NCI-H748 (cell line): Measurements from ENCODE around the gene ECE2.

Experiments
- DNase-seq: peaks from one replicate; lab custom pipeline; 2025; ENCODE audit not compliant: unreplicated experiment; lab: John Stamatoyannopoulos, UW

Gene ECE2

DNA sequence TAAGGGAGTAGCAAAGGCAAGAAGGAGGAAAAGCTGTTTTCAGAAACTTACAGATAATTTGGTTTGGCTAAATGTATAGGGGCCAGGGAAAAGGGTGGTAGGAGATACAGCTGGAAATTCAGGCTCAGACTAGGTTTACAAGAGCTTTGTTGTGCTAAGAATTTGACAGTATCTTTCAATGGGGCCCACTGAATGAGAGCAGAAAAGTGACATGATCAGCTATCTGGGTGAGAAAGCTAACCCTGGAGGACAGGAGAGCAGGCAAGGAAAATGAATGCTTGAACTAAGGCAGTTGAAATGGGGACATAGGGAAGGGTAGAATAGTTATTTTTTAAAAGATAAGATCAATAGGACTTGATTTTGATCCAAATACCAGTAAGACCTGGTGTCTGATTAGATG, 35.8 kb downstream of the ECE2 start:
- DNase-seq, result no peak

DNA sequence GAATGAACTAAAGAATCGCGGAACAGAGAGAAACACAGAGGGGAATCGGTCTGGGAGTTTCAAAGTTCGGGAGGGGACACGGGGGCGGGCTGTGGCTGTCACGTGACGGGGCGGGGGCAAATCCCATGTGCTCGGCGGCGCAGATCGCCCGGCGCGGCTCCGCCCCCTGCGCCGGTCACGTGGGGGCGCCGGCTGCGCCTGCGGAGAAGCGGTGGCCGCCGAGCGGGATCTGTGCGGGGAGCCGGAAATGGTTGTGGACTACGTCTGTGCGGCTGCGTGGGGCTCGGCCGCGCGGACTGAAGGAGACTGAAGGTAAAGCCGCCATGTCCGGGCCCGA, 38.5 kb downstream of the ECE2 start, which contains the start of gene EIF4G1:
EIF4G1 (plus strand) TSS at position 244 of the 337 bp plus-strand sequence. CDS start 1,191 bp downstream, outside the sequence.
- peak; percentile 91 for DNase-seq

DNA sequence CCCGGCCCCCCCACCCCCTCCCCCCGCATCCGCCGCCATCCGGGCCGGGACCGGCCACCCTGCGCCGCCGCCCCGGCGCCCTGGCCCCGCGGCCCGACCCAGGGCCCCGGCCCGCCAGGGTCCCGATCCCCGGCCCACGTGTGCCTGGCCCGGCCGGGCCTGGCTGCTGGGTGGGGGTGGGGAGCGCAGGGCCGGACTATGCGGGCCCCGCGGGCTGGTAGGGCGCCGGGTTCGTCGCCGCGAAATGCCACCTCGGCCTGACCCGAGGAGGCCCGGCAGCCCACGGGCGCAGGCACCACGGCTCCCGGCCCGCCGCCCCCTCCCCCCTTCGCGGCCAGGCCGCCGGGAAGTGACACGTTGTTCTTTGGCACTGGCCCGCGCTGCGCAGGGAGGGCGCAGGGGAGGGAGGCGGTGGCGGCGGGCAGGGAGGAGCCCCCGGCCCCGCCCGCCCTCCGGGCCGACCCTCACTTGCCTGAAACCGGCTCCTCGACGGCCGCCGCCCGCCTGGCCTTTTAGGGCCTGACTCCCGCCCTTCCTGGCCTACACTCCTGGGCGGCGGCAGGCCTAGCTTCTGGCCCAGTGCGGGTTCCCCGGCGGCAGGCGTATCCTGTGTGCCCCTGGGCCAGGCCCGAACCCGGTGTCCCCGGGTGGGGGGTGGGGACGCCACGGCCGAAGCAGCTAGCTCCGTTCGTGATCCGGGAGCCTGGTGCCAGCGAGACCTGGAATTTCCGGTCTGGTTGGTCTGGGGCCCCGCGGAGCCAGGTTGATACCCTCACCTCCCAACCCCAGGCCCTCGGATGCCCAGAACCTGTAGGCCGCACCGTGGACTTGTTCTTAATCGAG, 39.1 kb downstream of the ECE2 start:
- DNase-seq, result peak; percentile 58

DNA sequence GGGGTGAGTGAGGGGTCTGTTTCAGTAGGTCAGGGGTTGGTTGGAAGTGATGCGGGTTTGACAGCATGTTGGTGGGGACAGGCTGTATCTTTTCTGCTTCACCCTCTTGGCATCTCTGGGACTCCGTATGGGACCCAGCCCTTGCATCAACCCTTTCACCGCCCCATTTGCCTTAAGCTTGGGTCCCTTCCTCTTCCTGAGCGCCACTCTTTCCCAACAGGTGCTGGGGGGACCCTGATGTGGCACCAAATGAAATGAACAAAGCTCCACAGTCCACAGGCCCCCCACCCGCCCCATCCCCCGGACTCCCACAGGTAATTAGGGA, 39.7 kb downstream of the ECE2 start:
- no peak for DNase-seq

DNA sequence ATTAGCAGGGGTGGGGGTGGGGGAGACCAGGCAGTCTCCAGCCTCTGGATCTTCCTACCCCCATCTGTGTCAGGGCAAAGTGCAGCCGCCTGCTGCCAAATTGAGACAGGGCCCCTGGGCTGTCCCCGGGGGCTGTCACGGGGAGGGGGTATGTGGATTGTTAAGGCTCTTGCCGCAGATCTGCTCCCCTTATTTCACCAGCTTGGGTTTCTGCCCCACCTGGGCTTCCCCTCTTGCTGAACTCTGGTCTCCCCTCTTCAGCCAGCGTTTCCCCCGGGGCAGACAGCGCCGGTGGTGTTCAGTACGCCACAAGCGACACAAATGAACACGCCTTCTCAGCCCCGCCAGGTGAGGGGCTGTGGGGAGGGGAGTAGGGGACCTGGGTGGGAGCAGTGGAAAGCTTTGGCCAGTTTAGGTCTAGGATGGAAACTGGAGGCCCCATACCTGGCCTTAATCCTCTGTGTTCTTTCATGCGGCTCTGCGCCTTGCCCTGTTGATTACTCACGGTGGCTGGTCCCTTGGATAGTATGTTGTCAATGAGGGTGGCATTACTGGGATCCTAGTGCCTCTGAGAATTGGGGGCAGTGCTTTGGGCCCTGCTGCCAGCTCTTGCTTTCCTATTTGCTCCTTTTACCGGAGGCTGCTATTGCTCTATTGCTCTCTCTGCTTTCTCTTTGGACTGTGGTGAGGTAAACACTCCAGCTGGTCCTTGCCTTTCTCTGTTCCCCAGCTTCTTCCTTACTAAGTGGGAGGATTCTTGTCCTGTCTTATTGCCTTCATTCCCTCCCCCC, 40.2 kb downstream of the ECE2 start:
- no peak for DNase-seq

DNA sequence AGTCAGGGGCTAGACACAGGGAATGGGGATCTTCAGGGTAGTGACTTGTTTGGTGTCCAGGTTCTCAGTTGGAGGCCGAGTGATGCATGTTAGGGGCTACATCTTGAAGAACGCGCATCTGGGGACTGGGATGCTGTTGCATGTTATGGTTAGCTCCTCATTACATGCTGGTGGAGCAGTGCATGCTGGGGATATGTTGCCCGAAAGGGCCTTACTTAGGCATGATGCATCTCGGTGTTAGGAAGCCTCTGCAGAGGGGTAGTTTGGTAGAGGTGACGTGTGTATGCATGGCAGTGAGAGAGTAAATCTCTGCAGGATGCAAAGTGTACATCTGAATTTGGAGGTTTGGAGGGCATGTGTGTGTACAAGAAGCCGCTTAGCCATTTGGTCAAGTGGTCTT, 41.0 kb downstream of the ECE2 start:
- no peak for DNase-seq

DNA sequence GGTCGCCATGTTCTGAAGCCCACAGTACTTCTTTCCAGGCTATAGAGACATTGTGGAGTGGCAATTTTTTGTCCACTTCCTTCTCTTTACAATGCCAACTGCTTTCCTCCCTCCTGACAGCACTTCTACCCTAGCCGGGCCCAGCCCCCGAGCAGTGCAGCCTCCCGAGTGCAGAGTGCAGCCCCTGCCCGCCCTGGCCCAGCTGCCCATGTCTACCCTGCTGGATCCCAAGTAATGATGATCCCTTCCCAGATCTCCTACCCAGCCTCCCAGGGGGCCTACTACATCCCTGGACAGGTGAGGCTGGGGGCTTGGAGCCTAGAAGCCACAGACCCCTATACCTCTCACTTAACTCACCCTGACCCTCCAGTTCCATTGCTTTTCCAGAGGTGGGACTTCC, 41.4 kb downstream of the ECE2 start:
- DNase-seq, result no peak

DNA sequence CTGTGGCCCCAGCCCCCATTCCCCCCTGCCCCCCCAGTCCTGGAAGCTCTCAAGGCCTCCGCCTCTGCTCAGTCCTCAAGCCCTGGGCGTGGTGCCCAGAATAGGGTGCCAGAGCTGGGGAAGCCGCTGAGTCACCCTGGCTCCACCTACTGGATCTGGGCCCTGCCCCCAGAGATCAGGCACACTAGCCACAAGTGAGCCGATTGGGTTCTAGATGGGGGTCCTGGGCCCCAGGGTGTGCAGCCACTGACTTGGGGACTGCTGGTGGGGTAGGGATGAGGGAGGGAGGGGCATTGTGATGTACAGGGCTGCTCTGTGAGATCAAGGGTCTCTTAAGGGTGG, 44.3 kb downstream of the ECE2 start:
- DNase-seq, result no peak

DNA sequence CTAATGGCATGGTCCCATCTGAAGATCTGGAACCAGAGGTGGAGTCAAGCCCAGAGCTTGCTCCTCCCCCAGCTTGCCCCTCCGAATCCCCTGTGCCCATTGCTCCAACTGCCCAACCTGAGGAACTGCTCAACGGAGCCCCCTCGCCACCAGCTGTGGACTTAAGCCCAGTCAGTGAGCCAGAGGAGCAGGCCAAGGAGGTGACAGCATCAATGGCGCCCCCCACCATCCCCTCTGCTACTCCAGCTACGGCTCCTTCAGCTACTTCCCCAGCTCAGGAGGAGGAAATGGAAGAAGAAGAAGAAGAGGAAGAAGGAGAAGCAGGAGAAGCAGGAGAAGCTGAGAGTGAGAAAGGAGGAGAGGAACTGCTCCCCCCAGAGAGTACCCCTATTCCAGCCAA, 45.8 kb downstream of the ECE2 start:
- no peak for DNase-seq

DNA sequence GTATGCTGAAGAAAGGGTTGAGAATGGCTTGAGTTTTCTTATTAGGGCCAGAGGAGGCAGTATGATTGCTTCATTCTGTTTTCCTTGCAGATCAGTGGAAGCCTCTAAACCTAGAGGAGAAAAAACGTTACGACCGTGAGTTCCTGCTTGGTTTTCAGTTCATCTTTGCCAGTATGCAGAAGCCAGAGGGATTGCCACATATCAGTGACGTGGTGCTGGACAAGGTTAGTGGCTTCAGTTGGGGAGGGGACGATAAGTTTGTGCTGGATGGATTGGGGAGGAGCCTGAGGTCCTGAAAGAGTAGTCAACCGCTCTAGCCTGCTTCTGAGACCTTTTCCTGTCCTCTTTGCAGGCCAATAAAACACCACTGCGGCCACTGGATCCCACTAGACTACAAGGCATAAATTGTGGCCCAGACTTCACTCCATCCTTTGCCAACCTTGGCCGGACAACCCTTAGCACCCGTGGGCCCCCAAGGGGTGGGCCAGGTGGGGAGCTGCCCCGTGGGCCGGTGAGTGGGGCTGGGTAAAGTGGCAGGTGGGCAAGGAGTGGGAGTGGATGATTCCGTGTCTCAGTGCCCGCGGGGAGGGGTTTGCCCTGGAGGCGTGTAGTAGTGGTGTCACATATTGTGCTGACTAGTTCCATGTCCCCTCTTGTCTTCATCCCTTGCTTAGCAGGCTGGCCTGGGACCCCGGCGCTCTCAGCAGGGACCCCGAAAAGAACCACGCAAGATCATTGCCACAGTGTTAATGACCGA, 47.1 kb downstream of the ECE2 start:
- no peak for DNase-seq

DNA sequence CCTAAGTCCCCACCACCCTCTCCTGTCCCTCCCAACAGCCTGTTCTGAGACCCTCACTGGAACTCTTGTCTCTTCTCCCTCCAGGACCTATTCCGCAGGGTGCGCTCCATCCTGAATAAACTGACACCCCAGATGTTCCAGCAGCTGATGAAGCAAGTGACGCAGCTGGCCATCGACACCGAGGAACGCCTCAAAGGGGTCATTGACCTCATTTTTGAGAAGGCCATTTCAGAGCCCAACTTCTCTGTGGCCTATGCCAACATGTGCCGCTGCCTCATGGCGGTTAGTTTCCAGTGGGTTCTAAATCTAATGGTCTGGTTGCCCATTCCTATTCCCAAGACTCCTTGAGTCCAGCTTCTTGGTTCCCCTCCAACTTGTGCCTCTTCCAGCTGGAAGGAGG, 47.9 kb downstream of the ECE2 start:
- DNase-seq, result no peak

DNA sequence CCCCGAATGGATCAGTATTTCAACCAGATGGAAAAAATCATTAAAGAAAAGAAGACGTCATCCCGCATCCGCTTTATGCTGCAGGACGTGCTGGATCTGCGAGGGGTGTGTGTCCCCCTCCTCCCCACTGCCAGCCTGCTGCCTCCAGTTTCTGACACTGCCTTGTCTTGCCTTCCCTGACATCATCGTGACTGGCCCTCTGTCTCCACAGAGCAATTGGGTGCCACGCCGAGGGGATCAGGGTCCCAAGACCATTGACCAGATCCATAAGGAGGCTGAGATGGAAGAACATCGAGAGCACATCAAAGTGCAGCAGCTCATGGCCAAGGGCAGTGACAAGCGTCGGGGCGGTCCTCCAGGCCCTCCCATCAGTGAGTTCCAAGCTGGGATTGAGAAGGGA, 49.4 kb downstream of the ECE2 start:
- no peak for DNase-seq

DNA sequence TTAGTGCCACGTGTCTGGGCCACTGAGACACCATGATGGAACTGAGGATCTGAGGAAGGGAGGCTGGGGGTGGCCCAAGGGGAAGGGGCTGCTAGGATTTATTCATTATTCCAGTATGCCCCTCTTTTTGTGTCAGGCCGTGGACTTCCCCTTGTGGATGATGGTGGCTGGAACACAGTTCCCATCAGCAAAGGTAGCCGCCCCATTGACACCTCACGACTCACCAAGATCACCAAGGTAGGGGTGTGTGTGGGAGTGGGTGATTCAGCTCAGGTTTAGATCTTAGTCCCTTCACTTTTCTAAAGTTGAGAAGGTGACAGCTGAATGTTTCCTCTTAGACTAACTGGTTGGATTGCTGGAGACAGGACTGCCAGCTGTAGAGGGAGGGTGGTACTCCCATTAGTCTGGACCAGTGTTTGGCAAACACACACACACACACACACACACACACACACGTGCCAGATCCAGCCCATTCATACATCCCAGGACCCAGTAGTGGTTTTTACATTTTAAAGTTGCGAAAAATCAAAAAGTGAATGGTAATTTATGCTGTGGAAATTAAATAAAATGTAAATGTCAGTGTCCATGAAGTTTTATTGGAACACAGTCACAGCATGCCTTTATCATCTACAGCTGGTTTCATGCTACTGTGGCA, 50.0 kb downstream of the ECE2 start:
- no peak for DNase-seq

DNA sequence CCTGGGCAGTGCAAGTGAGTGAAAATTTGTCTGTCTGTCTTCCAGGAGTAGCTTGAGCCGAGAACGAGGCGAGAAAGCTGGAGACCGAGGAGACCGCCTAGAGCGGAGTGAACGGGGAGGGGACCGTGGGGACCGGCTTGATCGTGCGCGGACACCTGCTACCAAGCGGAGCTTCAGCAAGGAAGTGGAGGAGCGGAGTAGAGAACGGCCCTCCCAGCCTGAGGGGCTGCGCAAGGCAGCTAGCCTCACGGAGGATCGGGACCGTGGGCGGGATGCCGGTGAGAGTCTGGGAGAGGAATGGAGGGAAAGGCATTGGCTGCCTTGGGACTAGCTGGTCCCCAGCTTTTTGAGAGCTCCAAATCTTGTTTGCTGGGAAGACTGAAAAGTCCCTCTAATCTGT, 51.3 kb downstream of the ECE2 start:
- no peak for DNase-seq

DNA sequence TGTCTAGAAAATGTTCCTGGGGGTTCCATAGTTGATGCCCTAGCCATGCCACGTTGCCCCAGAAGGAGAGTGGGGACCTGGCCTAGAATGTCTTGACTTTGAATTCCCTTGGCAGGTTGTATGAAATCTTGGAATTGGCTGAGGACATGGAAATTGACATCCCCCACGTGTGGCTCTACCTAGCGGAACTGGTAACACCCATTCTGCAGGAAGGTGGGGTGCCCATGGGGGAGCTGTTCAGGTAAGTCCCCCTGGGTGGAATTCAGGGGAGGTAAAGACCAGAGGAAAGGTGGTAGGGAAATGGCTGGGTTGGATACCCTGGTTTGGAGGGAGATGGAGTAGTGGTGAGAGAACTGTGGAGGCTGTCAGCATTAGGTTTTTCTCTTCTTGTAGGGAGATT, 52.7 kb downstream of the ECE2 start:
- no peak for DNase-seq

DNA sequence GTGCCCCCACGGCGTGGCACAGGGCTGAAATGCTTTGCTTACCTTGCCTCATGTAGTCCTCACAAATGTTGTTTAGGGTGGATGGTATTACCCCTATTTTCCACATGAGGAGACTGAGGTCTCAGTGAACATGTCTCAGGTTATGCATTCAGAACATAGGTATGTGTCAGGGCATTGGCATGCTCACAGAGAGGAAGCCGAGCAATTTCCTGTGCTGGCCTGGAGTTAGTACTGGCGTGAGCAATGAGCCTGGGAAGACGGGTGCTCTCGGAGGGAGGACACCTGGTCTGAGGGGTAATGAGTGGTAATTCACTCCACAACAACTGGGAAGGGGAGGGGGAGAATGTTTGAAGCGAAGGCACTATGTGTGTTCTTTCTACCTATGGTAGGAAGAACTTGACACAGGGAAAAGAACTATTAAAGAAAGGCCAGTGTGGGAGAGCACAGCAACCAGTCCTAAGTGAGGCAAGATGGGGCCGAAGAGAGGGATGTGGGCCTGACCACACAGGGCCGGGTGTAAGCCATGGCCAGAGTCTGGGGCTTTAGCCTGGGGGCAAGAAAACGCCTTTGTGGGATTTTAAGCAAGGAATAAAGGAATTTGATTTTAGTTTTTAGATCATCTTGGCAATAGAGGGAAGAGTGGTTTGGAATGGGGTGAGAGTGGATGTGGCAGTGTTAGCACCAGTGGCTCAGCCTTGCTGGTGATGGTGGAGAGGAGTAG, 56.7 kb downstream of the ECE2 start:
- DNase-seq, result no peak

DNA sequence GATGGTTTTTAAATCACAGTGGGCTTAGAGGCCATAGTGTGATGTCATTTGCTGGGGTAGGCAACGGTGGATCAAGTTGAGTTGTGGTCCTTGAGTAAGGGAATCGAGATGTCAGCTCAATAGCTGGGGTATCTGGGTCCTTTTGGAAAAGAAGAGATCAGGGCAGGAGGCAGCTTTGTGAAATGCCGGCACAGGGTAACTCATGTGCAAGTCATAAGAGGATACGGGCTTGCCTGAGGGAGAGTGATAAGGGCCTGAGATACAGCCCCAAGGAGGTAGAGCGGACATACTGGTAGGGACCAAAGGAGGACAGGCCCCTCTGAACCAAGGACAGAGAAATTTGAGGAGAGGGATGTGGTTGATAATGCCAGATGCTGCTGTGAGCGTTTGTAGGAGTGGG, 57.4 kb downstream of the ECE2 start:
- DNase-seq, result no peak

DNA sequence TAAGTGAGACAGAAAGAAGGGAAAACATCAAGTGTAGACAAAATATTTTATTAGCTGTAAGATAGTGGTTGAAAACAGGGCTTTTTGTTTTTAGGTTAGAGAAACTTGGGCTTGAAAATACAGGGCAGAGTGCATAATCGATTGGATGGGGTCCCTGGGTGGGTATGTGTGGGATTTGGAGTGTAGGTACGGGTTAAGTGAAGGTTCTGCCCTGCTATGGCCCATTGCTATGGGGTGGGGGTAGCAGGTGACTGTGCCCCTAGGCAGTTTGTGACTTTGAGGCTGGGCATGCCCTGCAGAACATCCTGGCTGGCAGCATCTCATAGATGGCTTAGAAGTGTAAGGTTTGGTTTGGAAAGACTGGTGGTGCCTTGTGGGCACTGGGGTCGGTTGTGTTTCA, 57.9 kb downstream of the ECE2 start:
- DNase-seq, result no peak

DNA sequence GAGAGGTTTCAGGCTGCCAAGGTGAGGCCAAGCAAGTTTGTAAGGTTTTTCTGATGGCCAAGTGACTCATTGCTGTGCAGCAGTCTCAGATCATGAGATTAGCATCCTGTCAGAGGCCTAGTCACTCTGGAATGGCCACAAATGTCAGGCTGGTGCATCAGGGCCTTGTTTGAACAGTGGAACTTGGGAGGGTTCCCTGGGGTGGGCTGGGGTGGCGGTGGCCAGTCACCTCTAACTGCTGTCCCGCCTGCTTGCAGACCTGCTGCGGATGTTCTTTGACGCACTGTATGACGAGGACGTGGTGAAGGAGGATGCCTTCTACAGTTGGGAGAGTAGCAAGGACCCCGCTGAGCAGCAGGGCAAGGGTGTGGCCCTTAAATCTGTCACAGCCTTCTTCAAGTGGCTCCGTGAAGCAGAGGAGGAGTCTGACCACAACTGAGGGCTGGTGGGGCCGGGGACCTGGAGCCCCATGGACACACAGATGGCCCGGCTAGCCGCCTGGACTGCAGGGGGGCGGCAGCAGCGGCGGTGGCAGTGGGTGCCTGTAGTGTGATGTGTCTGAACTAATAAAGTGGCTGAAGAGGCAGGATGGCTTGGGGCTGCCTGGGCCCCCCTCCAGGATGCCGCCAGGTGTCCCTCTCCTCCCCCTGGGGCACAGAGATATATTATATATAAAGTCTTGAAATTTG, 58.8 kb downstream of the ECE2 start:
- DNase-seq, result no peak

DNA sequence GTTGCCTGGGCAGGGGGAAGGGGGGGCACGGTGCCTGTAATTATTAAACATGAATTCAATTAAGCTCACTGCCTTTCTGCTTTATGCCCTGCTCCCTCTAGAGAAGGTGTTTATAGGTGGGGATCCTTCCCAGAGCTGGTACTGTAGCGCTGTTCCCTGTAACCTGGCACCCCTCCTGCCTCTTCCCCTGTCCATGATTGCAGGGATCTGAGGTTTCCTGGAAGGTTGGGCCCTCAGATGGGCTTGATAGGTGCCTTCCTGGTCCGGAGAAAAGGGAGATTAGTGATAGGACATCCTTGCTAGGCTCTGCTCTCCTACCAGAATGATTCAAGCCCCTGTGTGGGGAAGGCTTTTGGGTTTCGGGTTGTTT, 59.5 kb downstream of the ECE2 start:
- no peak for DNase-seq
